Retinal pigment epithelial cell (primary cell): ENCODE results near the gene C11orf16.
"Not testable (repeated sequence)": the region's sequence is repeated elsewhere in the genome, so short reads cannot be mapped to it uniquely, and the experiment has no call there.

Experiments used
- DNase-seq: peaks from one replicate; pipeline ENCODE4 v3.0.0-alpha.2; 2010; ENCODE audit warnings: low read depth
- H3K4me3 ChIP-seq: 2 replicates; pipeline ENCODE4 v1.5.1; 2011; ENCODE audit warnings: mild to moderate bottlenecking, low read length, control low read depth, moderate library complexity
- CTCF ChIP-seq: conservative IDR thresholded peaks from 2 replicates; pipeline ENCODE4 v1.5.1; 2011; ENCODE audit warnings: low read depth, low read length, control low read depth, inconsistent platforms

The C11orf16 gene

DNA sequence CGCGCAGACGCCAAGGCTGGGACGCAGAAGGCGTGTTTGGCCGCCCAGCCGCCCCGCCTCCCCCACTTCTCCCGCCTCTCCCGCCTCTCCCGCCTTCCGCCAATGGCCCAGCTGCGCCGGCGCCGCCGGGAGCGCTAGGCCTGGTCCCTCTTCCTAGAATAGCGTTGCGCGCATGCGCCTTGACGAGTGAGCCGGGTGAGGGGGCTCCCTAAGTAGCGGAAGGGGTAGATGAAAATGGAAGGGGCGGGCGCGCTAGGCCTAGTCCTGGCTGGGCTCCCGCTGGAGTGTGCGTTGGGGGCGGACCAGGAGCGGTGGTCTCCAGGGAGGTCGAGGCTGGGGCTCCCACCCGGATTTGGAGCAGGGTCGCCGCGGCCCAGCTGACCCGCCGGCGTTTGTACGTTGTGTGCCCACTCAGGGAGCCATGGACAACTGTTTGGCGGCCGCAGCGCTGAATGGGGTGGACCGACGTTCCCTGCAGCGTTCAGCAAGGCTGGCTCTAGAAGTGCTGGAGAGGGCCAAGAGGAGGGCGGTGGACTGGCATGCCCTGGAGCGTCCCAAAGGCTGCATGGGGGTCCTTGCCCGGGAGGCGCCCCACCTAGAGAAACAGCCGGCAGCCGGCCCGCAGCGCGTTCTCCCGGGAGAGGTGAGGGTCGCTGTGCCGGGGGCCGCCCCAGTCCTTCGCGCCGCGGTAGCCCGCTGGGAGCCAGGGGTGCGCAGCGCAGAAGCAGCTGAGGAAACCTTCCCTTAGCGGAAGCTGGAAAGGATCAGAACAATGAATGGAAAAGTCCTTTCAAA is 21.5 kb downstream of the C11orf16 start, which contains the start of gene AKIP1:
AKIP1 (plus strand) TSS at position 161 of the 795 bp plus-strand sequence; CDS start at position 422, 261 bp downstream.
- no peak for TF ChIP-seq CTCF
- peak within 1 kb of the TSS; percentile 76 for H3K4me3 ChIP-seq
- peak; percentile 73 for DNase-seq

DNA sequence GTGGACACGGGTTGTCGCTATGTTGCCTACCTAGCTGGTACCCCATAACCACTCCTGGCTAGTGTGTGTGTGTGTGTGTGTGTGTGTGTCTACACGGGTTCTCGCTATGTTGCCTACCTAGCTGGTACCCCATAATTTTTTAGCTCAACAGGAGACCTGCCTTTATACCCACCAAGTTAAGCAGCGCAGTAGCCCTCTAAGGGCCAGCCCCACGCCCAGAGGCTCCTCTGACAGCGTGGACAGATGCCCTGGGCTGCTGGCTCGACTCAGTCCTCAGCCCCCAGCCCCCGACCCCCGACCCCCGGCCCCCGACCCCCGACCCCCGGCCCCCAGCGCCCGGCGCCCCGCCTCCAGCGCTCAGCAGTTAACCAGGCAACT is 22.1 kb downstream of the C11orf16 start:
- no peak for DNase-seq
- TF ChIP-seq CTCF, result no peak

DNA sequence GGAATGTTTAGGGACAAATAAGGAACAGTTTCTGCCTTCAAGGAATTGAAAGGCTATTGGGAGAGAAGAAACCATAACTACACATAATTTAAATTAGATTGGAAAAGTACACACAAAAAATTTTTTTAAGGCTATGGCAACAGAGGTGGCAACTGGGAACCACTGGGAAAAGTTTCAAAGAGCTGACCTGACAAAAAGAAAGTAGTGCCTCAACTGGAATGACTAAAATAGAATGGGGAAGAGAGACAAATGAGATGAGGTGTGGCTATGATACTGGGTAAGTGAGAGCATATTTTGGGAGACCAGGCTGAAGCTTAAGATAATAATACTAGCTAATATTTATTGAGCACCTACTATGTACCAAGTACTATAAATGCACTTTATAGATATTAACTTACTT is 24.6 kb downstream of the C11orf16 start:
- H3K4me3 ChIP-seq, result no peak overlapping the region
- no peak for TF ChIP-seq CTCF
- no peak for DNase-seq

More for the DNA sequence above, 22.1 kb downstream of the C11orf16 start:
- H3K4me3 ChIP-seq, result peak overlapping the region; percentile 76

- no peak overlapping the region for H3K4me3 ChIP-seq
- TF ChIP-seq CTCF, result no peak
- DNase-seq, result no peak
These were observed 25.6 kb downstream of the C11orf16 start for GRCh38 chr11:8907116-8907515.

GRCh38 chr11:8905528-8906165 is 27.1 kb downstream of the C11orf16 start:
- H3K4me3 ChIP-seq, result no peak overlapping the region
- no peak for DNase-seq
- TF ChIP-seq CTCF, result no peak

DNA sequence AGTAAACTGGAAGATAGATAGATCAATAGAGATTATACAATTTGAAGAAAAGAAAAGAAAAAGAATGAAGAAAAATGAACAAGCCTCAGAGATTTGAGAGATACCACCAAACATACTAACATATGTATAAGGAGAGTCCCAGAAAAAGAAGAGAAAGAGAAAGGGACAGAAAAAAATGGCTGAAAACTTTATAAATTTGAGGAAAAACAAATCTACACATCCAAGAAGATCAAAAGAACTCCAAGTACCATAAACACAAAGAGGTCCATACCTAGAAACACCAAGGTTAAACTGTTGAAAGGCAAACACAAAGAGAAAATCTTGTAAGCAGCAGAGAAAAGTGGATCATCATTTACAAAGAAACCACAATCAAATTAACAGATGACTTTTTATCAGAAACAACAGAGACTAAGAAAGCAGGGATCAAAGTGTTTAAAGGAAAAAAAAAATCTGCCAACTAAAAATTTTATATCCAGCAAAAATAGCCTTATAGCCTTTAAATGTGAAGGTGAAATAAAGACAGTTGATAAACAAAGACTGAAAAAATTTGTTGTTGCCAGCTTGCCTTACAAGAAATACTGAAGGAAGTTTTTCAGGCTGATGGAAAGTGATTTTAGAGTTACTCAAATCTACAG is 33.5 kb downstream of the C11orf16 start:
- no peak for DNase-seq
- no peak overlapping the region for H3K4me3 ChIP-seq
- TF ChIP-seq CTCF, result no peak

DNA sequence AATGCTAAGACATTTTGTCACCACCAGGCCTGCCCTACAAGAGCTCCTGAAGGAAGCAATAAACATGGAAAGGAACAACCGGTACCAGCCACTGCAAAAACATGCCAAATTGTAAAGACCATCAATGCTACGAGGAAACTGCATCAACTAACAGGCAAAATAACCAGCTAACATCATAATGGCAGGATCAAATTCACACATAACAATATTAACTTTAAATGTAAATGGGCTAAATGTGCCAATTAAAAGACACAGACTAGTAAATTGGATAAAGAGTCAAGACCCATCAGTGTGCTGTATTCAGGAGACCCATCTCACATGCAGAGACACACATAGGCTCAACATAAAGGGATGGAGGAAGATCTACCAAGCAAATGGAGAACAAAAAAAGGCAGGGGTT is 41.6 kb downstream of the C11orf16 start:
- not testable (repeated sequence) for H3K4me3 ChIP-seq, DNase-seq
